Fibroblast of gingiva (primary cell): ENCODE measurements around the gene GGN.
A peak's percentile ranks its signal among the peaks of the same experiment; 100 is the strongest.
"Not testable (repeated sequence)": the region's sequence is repeated elsewhere in the genome, so short reads cannot be mapped to it uniquely, and the experiment has no call there.

Experiments
- DNase-seq: peaks from one replicate; pipeline ENCODE4 v3.0.0-alpha.2; 2011; ENCODE audit warnings: low read depth

The GGN gene

DNA sequence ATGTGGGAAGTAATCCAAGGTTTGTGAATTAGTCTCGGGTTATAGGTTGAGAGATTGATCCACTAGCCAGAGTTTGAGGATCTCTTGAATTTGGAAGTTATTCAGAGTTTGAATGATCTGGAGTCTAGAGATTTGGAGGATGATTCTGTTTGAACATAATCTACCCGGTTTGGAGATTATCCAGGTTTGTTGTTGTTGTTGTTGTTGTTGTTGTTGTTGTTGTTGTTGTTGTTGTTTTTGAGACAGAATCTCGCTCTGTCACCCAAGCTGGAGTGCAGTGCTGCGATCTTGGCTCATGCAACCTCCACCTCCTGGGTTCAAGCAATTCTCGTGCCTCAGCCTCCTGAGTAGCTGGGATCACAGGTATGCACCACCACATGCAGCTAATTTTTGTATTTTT is 24.1 kb upstream of the GGN start:
- DNase-seq, result not testable (repeated sequence)

DNA sequence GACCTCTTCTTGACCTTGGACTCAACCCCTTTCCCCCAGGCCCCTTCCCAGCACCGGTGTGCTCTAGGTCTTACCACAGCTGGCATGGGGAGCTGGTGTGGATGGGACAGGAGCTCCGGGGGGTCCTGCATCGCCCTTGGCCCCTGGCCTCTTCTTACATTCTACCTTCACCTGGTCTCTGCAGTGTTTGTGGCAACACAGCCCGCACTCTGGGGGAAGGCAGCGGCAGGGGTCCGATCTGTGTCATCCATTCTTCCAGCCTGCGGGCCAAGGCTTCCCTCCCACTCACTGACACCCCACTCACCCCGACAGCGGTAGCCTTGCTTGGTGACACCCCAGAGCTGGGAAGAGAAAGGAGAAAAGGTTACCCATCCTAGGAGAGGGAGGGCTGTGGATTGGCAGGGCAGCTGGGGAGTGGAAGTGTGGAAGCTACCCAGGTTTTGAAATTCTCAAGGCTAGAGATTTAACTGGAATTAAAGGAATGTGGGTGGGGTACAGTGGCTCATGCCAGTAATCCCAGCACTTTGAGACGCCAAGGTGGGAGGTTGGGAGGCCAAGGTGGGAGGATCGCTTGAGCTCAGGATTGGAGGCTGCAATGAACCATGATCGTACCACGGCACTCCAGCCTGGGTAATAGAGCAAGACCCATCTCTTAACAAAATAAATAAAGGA is 23.3 kb upstream of the GGN start:
- DNase-seq, result no peak

GRCh38 chr19:38410407-38410806 is 22.6 kb upstream of the GGN start:
- not testable (repeated sequence) for DNase-seq

GRCh38 chr19:38409631-38410133 is 21.8 kb upstream of the GGN start:
- DNase-seq, result peak; percentile 30

DNA sequence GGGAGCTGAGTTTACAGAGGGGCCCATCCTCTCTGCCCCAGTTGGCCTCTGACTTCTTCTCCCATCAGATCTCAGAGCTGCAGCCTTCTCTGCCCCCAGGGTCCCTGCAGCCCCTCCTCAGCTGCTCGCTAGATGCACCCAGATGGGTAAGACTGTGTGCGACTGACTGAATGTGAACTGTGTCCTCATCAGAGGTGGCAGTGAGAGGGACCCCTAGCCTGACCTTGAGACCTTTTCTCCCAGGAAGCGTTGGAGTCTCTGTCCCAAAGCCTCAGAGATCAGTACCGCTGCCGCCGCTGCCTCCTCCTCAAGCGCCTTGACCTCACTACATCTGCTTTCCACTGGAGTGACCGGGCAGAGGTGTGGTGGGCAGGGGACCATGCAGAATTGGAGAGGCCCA is 17.4 kb upstream of the GGN start:
- no peak for DNase-seq

- no peak for DNase-seq
These were observed 17.0 kb upstream of the GGN start for GRCh38 chr19:38404858-38405257.

GRCh38 chr19:38402967-38403674 is 15.3 kb upstream of the GGN start, which contains the start of gene FAM98C:
FAM98C (plus strand) TSS chr19:38403093; CDS start chr19:38403154, 61 bp downstream.
- DNase-seq, result peak; percentile 95

DNA sequence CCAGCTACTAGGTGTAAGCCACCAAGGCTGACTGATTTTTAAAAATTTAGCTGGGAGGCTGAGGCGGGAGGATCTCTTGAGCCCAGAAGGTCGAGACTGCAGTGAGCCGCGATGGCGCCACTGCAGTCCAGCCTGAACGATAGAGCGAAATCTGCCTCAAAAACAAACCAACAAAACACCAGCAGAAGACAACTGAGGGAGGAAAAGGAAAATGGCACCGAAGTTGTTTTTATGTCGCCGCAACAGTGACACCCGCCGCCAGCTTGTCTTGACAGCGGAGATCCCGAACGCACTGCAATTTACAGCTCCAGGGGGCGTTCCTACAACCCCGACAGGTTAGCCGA is 14.8 kb upstream of the GGN start:
- DNase-seq, result no peak

GRCh38 chr19:38401148-38401547 is 13.3 kb upstream of the GGN start:
- peak; percentile 13 for DNase-seq

DNA sequence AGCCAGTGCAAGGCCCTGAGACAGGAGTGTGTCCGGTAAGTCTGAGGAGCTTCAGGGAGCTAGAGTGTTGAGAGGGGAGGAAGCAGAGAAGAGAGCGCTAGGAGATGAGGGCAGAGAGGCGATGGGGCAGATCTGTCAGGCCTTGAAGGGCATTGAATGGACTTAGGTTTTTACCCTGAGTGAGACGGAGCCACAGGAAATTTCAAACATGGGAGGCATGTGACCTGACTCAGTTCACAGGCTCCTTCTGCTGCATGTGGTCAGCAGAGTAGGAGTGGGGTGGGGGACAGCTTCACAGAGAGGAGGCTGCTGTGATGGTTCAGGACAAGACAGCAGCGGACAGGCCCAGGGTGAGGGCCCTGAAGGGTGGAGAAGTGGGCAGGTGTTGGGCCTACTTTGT is 12.5 kb upstream of the GGN start:
- no peak for DNase-seq

- no peak for DNase-seq
These were observed 11.7 kb upstream of the GGN start for GRCh38 chr19:38399537-38399936.

- no peak for DNase-seq
These were observed 11.2 kb upstream of the GGN start for GRCh38 chr19:38399081-38399480.

DNA sequence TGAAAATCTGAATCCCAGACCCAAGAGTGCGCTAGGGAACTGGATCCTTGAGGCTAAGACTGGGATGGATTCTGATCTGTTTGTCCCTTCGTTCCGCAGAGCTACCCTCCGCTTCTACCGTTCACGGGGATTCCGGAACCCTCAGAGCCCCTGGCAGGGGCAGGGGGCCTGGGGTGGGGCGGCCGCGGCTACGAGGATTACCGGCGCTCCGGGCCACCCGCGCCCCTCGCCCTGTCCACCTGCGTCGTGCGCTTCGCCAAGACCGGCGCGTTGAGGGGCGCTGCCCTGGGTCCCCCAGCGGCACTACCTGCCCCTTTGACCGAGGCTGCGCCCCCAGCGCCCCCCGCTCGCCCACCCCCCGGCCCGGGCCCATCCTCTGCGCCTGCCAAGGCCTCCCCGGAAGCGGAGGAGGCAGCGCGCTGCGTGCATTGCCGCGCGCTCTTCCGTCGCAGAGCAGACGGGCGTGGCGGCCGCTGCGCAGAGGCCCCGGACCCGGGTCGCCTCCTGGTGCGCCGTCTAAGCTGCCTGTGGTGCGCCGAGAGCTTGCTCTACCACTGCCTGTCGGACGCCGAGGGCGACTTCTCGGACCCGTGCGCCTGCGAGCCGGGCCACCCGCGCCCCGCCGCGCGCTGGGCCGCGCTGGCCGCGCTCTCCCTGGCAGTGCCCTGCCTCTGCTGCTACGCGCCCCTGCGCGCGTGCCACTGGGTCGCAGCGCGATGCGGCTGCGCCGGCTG is 7.7 kb upstream of the GGN start:
- DNase-seq, result no peak

GRCh38 chr19:38394488-38394887 is 6.7 kb upstream of the GGN start:
- no peak for DNase-seq

- DNase-seq, result no peak
These were observed 5.0 kb upstream of the GGN start for GRCh38 chr19:38392707-38393308.

- no peak for DNase-seq
These were observed 4.2 kb upstream of the GGN start for GRCh38 chr19:38391911-38392464.

GRCh38 chr19:38389957-38390924 is 2.4 kb upstream of the GGN start:
- no peak for DNase-seq

DNA sequence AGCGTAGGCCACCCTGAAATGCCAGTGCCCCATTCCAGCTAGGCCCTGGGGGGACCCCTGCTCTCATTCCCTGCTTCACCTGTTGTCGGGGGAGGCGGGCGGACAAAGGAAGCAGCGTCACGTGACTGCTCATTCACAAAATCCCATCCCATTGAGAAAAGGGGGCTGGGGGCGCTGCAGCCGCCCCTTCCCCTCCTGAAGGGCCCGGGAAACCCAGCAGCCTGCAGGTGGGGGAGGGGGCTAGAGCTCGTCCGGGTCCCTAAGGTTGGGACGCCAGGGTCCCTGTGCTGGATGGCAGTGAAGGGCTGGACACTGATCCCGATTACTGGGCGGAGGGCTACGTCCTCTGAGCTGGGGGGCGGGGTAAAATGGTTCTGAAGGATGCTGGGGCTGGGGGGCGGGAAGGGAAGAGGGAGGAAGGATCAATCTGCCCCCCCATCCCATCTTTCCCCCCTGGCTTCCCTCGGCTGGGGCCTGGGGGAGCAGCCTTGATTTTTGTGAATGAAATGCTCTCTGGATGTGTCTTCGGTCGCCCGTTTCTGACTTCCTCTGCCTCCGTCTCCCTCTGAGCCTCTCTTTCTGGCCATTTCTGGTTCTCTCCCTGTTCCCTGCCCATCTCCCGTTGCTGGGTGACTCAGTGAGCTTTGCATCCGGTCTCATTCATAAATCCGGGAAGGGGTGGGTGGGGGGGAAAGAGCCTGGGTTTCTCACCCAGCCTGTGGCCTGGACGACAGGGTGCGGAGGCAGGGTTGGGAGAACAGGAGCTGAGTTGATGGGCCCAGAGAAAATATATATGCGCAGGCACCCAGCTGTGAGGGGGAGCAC is 1.5 kb upstream of the GGN start:
- peak; percentile 52 for DNase-seq

DNA sequence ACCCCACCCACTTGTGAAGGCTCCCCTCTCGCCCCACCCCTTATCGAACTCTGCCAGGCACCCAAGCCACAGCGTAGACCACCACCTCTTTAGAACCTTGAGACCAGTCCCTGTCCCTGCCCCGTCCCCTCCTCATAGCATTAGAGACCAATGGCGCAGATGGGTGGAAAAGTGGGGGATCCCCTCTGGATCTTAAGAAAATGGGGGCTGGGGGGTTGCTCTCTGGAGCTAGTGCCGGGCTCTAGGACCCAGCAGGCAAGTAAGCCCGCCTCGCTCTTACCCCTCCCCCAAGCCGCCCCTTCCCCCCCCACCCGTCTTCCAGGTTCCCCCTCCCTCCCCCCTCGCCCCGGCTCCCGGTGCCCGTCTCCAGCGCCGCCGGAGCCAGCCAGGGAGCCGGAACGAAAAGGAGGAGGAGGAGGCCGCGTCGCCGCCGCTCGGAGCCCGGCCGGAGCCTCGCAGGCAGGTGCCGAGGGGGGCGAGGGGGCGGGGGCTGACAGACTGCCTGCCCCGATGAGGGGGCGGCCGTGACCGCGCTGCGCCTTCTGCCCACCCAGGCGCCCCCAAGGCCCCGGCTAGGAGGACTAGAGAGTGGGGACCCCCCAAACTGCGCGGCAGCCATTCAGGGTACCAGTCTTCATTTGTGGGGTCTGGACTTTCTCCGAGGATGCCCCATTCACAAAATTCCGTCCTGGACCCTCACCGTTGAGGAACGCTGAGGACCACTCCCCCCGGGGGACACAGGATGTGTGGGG is 691 bp upstream of the GGN start, which contains the start of gene SPRED3:
SPRED3 (plus strand) TSS at position 349 of the 752 bp plus-strand sequence. CDS start 1,606 bp downstream, outside the sequence.
- DNase-seq, result peak; percentile 59
